Measurements from ENCODE around the gene ADGRL3. TPM values are rescaled to one million over a fixed set of nuclear protein-coding genes. Genes with fewer than 3 reads are reported as not detected.

The ADGRL3 gene
- total RNA-seq, 1 donor from 2014 or later = 93.6 TPM

DNA sequence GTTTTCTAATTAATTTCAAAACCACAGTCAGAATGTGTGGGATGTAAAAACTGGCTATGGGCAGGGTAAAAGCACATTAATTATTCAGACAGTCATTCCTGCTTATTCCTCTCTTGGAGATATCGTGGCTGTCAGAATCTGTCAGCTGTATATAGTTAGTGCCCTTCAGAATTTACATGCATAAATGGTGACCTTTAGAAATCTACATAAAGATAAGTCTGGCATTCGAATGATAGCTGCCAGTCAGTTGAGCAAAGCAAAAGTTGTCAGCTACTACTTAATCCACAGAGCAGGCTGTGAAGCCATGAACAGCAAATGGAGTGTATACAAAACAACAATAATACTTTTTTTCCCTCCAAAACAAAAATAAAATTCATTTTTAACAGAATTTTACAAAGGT, 189.5 kb downstream of the ADGRL3 start:
- Histone ChIP-seq H3K4me1 (peaks cover 2% of the 10 kb centered on the region), H4K20me1 (ENCODE audit: low read depth) (no peaks in the 10 kb centered on the region), H3K36me3 (no peaks in the 10 kb centered on the region), H3K4me2 (no peak overlapping the region), H2AFZ (replicated peaks) (no peak overlapping the region), H3K4me3 (no peak overlapping the region), H3F3A (ENCODE audit: low read depth) (no peaks in the 10 kb centered on the region), H3K9ac (no peak overlapping the region), H3K9me3 (ENCODE audit: low read depth) (no peaks in the 10 kb centered on the region), H3K79me2 (ENCODE audit: low read depth) (no peaks in the 10 kb centered on the region), H3K27ac (no peak overlapping the region), H3K27me3 (no peaks in the 10 kb centered on the region)
- peaks cover 2% of the 10 kb centered on the region for H3K27me3 Mint-ChIP-seq (ENCODE audit: insufficient read depth, low read depth)
- TF ChIP-seq, protein P1, sequence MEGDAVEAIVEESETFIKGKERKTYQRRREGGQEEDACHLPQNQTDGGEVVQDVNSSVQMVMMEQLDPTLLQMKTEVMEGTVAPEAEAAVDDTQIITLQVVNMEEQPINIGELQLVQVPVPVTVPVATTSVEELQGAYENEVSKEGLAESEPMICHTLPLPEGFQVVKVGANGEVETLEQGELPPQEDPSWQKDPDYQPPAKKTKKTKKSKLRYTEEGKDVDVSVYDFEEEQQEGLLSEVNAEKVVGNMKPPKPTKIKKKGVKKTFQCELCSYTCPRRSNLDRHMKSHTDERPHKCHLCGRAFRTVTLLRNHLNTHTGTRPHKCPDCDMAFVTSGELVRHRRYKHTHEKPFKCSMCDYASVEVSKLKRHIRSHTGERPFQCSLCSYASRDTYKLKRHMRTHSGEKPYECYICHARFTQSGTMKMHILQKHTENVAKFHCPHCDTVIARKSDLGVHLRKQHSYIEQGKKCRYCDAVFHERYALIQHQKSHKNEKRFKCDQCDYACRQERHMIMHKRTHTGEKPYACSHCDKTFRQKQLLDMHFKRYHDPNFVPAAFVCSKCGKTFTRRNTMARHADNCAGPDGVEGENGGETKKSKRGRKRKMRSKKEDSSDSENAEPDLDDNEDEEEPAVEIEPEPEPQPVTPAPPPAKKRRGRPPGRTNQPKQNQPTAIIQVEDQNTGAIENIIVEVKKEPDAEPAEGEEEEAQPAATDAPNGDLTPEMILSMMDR (IDR thresholded peaks at IDR 0.05) = no peak
- TF ChIP-seq EZH2 (IDR thresholded peaks at IDR 0.05) (no peak), EZH2phosphoT487 (IDR thresholded peaks at IDR 0.05) (no peak)
- peaks cover 16% of the 10 kb centered on the region for H3K9me3 Mint-ChIP-seq
- H3K4me3 Mint-ChIP-seq = no peak overlapping the region
- no peak for DNase-seq (ENCODE audit: low spot score)
- H3K36me3 Mint-ChIP-seq = peaks cover 45% of the 10 kb centered on the region
- H3K27ac Mint-ChIP-seq = no peak overlapping the region
- H3K4me1 Mint-ChIP-seq = peaks cover 31% of the 10 kb centered on the region

DNA sequence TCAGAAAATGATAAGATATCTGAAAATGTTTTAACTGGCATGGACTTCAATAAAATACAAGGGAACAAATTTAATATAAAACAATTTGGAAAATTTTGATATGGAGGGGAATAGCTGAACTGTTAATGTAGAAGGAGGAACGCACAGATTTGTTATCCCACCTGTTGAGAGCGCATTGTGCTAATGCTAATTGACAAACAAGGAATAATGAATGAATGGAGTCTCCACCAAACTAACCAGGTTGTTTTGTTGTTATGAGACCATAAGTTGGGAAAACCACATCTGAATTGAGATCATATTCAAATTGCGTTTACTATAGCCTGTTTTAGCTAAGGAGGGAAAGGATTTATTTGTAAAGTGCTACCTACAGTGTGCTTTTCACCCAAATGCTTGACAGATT, 195.6 kb downstream of the ADGRL3 start:
- Mint-ChIP-seq H3K4me1 (peaks cover 36% of the 10 kb centered on the region), H3K9me3 (peaks cover 12% of the 10 kb centered on the region), H3K4me3 (no peak overlapping the region), H3K27me3 (ENCODE audit: insufficient read depth, low read depth) (peaks cover 2% of the 10 kb centered on the region), H3K36me3 (peaks cover 20% of the 10 kb centered on the region), H3K27ac (no peak overlapping the region)
- peak; percentile 45 for DNase-seq (ENCODE audit: low spot score)
- Histone ChIP-seq H3K27ac (no peak overlapping the region), H3K4me2 (no peak overlapping the region), H3K9me3 (ENCODE audit: low read depth) (no peaks in the 10 kb centered on the region), H3K4me3 (no peak overlapping the region), H4K20me1 (ENCODE audit: low read depth) (no peaks in the 10 kb centered on the region), H3K4me1 (peaks cover 32% of the 10 kb centered on the region), H3F3A (ENCODE audit: low read depth) (no peaks in the 10 kb centered on the region), H3K27me3 (no peaks in the 10 kb centered on the region), H2AFZ (replicated peaks) (no peak overlapping the region), H3K9ac (no peak overlapping the region), H3K36me3 (no peaks in the 10 kb centered on the region), H3K79me2 (ENCODE audit: low read depth) (no peaks in the 10 kb centered on the region)
- TF ChIP-seq EZH2phosphoT487 (IDR thresholded peaks at IDR 0.05) = no peak
- no peak for TF ChIP-seq EZH2 (IDR thresholded peaks at IDR 0.05)
- TF ChIP-seq, protein P1 (IDR thresholded peaks at IDR 0.05) = no peak

DNA sequence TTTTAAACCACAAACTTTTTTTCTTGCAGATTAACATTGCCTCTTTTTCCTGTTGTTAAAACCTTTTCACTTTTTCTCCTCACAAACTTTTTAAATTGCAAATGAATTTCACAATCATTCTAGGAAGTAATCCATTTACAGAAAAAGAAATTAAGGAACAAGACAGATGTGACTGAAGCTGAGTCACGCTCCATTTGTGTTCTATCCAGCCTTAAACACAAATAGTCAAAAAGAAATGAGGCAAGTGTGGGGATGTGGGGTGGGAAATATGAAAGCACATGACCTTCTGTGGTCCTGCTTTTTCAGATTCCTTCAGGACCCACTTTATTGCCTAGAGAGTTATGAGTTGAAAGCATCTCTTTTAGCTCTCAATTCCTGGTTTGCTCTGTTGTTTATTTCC, 197.0 kb downstream of the ADGRL3 start:
- Histone ChIP-seq H3K79me2 (ENCODE audit: low read depth) (no peaks in the 10 kb centered on the region), H3K4me3 (no peak overlapping the region), H3K27ac (no peak overlapping the region), H3K9ac (no peak overlapping the region), H3F3A (ENCODE audit: low read depth) (no peaks in the 10 kb centered on the region), H3K36me3 (no peaks in the 10 kb centered on the region), H3K27me3 (no peaks in the 10 kb centered on the region), H3K4me2 (no peak overlapping the region), H3K9me3 (ENCODE audit: low read depth) (no peaks in the 10 kb centered on the region), H4K20me1 (ENCODE audit: low read depth) (no peaks in the 10 kb centered on the region), H2AFZ (replicated peaks) (no peak overlapping the region), H3K4me1 (peaks cover 32% of the 10 kb centered on the region)
- Mint-ChIP-seq H3K4me3 (no peak overlapping the region), H3K36me3 (peaks cover 11% of the 10 kb centered on the region), H3K9me3 (peaks cover 6% of the 10 kb centered on the region), H3K4me1 (peaks cover 43% of the 10 kb centered on the region), H3K27me3 (ENCODE audit: insufficient read depth, low read depth) (no peaks in the 10 kb centered on the region), H3K27ac (no peak overlapping the region)
- no peak for DNase-seq (ENCODE audit: low spot score)
- TF ChIP-seq, protein P1 (IDR thresholded peaks at IDR 0.05) = no peak
- TF ChIP-seq EZH2phosphoT487 (IDR thresholded peaks at IDR 0.05) (no peak), EZH2 (IDR thresholded peaks at IDR 0.05) (no peak)

Measured in neural progenitor cell (in vitro differentiated cells).